ENCODE measurements around the gene SLC38A9.
"Not testable (repeated sequence)": the region's sequence is repeated elsewhere in the genome, so short reads cannot be mapped to it uniquely, and the experiment has no call there.

The SLC38A9 gene

GRCh38 chr5:55702598-55703345 lies 9.4 kb downstream of the SLC38A9 start:
- DNase-seq: no peak

GRCh38 chr5:55701462-55702103 lies 10.5 kb downstream of the SLC38A9 start:
- DNase-seq: no peak

- DNase-seq: no peak
These were observed 11.4 kb downstream of the SLC38A9 start for GRCh38 chr5:55700745-55701144.

- no peak for DNase-seq
These were observed 13.0 kb downstream of the SLC38A9 start for GRCh38 chr5:55699041-55699688.

- DNase-seq: not testable (repeated sequence)
These were observed 15.4 kb downstream of the SLC38A9 start for GRCh38 chr5:55696704-55697103.

GRCh38 chr5:55694152-55694830 lies 17.8 kb downstream of the SLC38A9 start:
- DNase-seq: no peak

- DNase-seq: no peak
These were observed 19.6 kb downstream of the SLC38A9 start for GRCh38 chr5:55692509-55692908.

GRCh38 chr5:55692106-55692417 lies 20.1 kb downstream of the SLC38A9 start:
- DNase-seq: no peak

- no peak for DNase-seq
These were observed 20.6 kb downstream of the SLC38A9 start for GRCh38 chr5:55691265-55692105.

- DNase-seq: no peak
These were observed 30.1 kb downstream of the SLC38A9 start for GRCh38 chr5:55682071-55682470.

- no peak for DNase-seq
These were observed 30.8 kb downstream of the SLC38A9 start for GRCh38 chr5:55681301-55681700.

- DNase-seq: no peak
These were observed 31.8 kb downstream of the SLC38A9 start for GRCh38 chr5:55680353-55680752.

GRCh38 chr5:55679556-55679955 lies 32.6 kb downstream of the SLC38A9 start:
- DNase-seq: no peak

GRCh38 chr5:55675119-55675518 lies 37.0 kb downstream of the SLC38A9 start:
- no peak for DNase-seq

- no peak for DNase-seq
These were observed 37.8 kb downstream of the SLC38A9 start for GRCh38 chr5:55674340-55674739.

GRCh38 chr5:55672477-55672911 lies 39.6 kb downstream of the SLC38A9 start:
- DNase-seq: no peak

- DNase-seq: no peak
These were observed 40.1 kb downstream of the SLC38A9 start for GRCh38 chr5:55671975-55672374.

GRCh38 chr5:55668356-55668755 lies 43.8 kb downstream of the SLC38A9 start:
- DNase-seq: no peak

GRCh38 chr5:55667938-55668337 lies 44.2 kb downstream of the SLC38A9 start:
- no peak for DNase-seq

- no peak for DNase-seq
These were observed 47.1 kb downstream of the SLC38A9 start for GRCh38 chr5:55665065-55665464.

- DNase-seq: no peak
These were observed 54.7 kb downstream of the SLC38A9 start for GRCh38 chr5:55657443-55657842.

- no peak for DNase-seq
These were observed 61.7 kb downstream of the SLC38A9 start for GRCh38 chr5:55650386-55650785.

GRCh38 chr5:55649963-55650362 lies 62.2 kb downstream of the SLC38A9 start:
- no peak for DNase-seq
